ENCODE results near the gene SNX25. TPM values are rescaled to one million over a fixed set of nuclear protein-coding genes. Genes with fewer than 3 reads are reported as not detected.
"Not testable (repeated sequence)": the region's sequence is repeated elsewhere in the genome, so short reads cannot be mapped to it uniquely, and the experiment has no call there.

The SNX25 gene
- total RNA-seq, 1 experiment from 2014 or later = 16.7 TPM

- H3K27ac ChIP-seq (ENCODE audit: low read length) = no peak overlapping the region
- TF ChIP-seq TCF7L2 (IDR thresholded peaks at IDR 0.05; ENCODE audit: low read depth, low read length) = no peak
- TF ChIP-seq POLR2AphosphoS5 (IDR thresholded peaks at IDR 0.05; ENCODE audit: low read depth, low read length) = no peak
- no peak for TF ChIP-seq REST (IDR thresholded peaks at IDR 0.05; ENCODE audit: insufficient read depth in 1 of 2, low read depth in 2 of 2, low read length in 1 of 2)
- no peak for TF ChIP-seq CTCF (IDR thresholded peaks at IDR 0.05)
- no peak for TF ChIP-seq SIN3A (IDR thresholded peaks at IDR 0.05; ENCODE audit: borderline replicate concordance, insufficient read depth, low read depth, low read length)
- no peaks in the 10 kb centered on the region for H3K4me1 ChIP-seq (ENCODE audit: control insufficient read depth, insufficient read depth, low read length)
- H3K27me3 ChIP-seq (ENCODE audit: control insufficient read depth, insufficient read depth, low read length) = no peaks in the 10 kb centered on the region
- ChIA-PET CTCF (interaction anchor here (0.7 kb wide), 1 partner anchor 58 kb away, joined by 3 read pairs; no protein-coding TSS in a partner anchor), POLR2A (interaction anchor here (0.6 kb wide), 1 partner anchor 28 kb away, joined by 4 read pairs; no protein-coding TSS in a partner anchor)
- intact Hi-C loops (cut with micrococcal nuclease; ENCODE audit: unreplicated experiment) (no loop called here), in situ Hi-C loops (cut with HindIII; ENCODE audit: low pct_unique_long_range_greater_than_20kb, low sequenced_read_pairs) (no loop called here)
- ATAC-seq (no peak), DNase-seq (ENCODE audit: low read depth, low spot score) (no peak)
- H3K36me3 ChIP-seq (ENCODE audit: control insufficient read depth, insufficient read depth, low read length) = no peaks in the 10 kb centered on the region; the same call in 1 of the 2 replicates
- BruUV-seq (replicated peaks) = no TSS peak
- no peaks in the 10 kb centered on the region for H3K9me3 ChIP-seq (ENCODE audit: control insufficient read depth, insufficient read depth, low read depth, low read length)
- H3K4me3 ChIP-seq (ENCODE audit: low read depth in 2 of 2, low read length in 2 of 2) = no peak overlapping the region
These were observed 47.7 kb downstream of the SNX25 start for GRCh38 chr4:185257086-185257485.

- no TSS peak for BruUV-seq (replicated peaks)
- no peak for TF ChIP-seq TCF7L2 (IDR thresholded peaks at IDR 0.05; ENCODE audit: low read depth, low read length)
- TF ChIP-seq REST (IDR thresholded peaks at IDR 0.05; ENCODE audit: insufficient read depth in 1 of 2, low read depth in 2 of 2, low read length in 1 of 2) = no peak
- no peak for TF ChIP-seq SIN3A (IDR thresholded peaks at IDR 0.05; ENCODE audit: borderline replicate concordance, insufficient read depth, low read depth, low read length)
- TF ChIP-seq POLR2AphosphoS5 (IDR thresholded peaks at IDR 0.05; ENCODE audit: low read depth, low read length) = no peak
- no peak for TF ChIP-seq CTCF (IDR thresholded peaks at IDR 0.05)
- Histone ChIP-seq H3K4me1 (ENCODE audit: control insufficient read depth, insufficient read depth, low read length) (no peaks in the 10 kb centered on the region), H3K4me3 (ENCODE audit: low read depth in 2 of 2, low read length in 2 of 2) (no peak overlapping the region), H3K9me3 (ENCODE audit: control insufficient read depth, insufficient read depth, low read depth, low read length) (no peaks in the 10 kb centered on the region), H3K27ac (ENCODE audit: low read length) (no peak overlapping the region), H3K36me3 (ENCODE audit: control insufficient read depth, insufficient read depth, low read length) (no peaks in the 10 kb centered on the region; the same call in 1 of the 2 replicates), H3K27me3 (ENCODE audit: control insufficient read depth, insufficient read depth, low read length) (no peaks in the 10 kb centered on the region)
- ATAC-seq (no peak), DNase-seq (ENCODE audit: low read depth, low spot score) (no peak)
- POLR2A ChIA-PET = no interaction called here
- in situ Hi-C loops (cut with HindIII; ENCODE audit: low pct_unique_long_range_greater_than_20kb, low sequenced_read_pairs) (no loop called here), intact Hi-C loops (cut with micrococcal nuclease; ENCODE audit: unreplicated experiment) (no loop called here)
- CTCF ChIA-PET = interaction anchor here (0.7 kb wide), 1 partner anchor 57 kb away, joined by 3 read pairs; no protein-coding TSS in a partner anchor
These were observed 48.3 kb downstream of the SNX25 start for GRCh38 chr4:185257694-185258093.

- H3K9me3 ChIP-seq (ENCODE audit: control insufficient read depth, insufficient read depth, low read depth, low read length); H3K4me1 ChIP-seq (ENCODE audit: control insufficient read depth, insufficient read depth, low read length); POLR2A ChIA-PET; DNase-seq (ENCODE audit: low read depth, low spot score); H3K36me3 ChIP-seq (ENCODE audit: control insufficient read depth, insufficient read depth, low read length); H3K4me3 ChIP-seq (ENCODE audit: low read depth in 2 of 2, low read length in 2 of 2); ATAC-seq; BruUV-seq (replicated peaks); in situ Hi-C loops (cut with HindIII; ENCODE audit: low pct_unique_long_range_greater_than_20kb, low sequenced_read_pairs); intact Hi-C loops (cut with micrococcal nuclease; ENCODE audit: unreplicated experiment); CTCF ChIA-PET; H3K27ac ChIP-seq (ENCODE audit: low read length); H3K27me3 ChIP-seq (ENCODE audit: control insufficient read depth, insufficient read depth, low read length): not testable (repeated sequence)
These were observed 49.3 kb downstream of the SNX25 start for GRCh38 chr4:185258741-185259140.
